ENCODE data around the gene H1-8.

H1-8 gene

GRCh38 chr3:129528589-129529100 is 14.3 kb upstream of the H1-8 start, which contains the start of gene RHO:
Gene RHO, plus strand, starts transcription at chr3:129528639. Its CDS starts 95 bp downstream, at chr3:129528734.
- no peaks in the 10 kb centered on the region for H3K79me2 ChIP-seq (ENCODE audit: insufficient read depth, low read length)
- no peaks in the 10 kb centered on the region for H3K36me3 ChIP-seq (ENCODE audit: low read length)
- no peaks in the 10 kb centered on the region for H4K20me1 ChIP-seq (ENCODE audit: low read depth, low read length)
- H3K9ac ChIP-seq (ENCODE audit: low read length): no peak within 1 kb of the TSS
- no peaks in the 10 kb centered on the region for H3K9me2 ChIP-seq (replicated peaks; ENCODE audit: insufficient read depth, low read length)
- TF ChIP-seq, protein P1, sequence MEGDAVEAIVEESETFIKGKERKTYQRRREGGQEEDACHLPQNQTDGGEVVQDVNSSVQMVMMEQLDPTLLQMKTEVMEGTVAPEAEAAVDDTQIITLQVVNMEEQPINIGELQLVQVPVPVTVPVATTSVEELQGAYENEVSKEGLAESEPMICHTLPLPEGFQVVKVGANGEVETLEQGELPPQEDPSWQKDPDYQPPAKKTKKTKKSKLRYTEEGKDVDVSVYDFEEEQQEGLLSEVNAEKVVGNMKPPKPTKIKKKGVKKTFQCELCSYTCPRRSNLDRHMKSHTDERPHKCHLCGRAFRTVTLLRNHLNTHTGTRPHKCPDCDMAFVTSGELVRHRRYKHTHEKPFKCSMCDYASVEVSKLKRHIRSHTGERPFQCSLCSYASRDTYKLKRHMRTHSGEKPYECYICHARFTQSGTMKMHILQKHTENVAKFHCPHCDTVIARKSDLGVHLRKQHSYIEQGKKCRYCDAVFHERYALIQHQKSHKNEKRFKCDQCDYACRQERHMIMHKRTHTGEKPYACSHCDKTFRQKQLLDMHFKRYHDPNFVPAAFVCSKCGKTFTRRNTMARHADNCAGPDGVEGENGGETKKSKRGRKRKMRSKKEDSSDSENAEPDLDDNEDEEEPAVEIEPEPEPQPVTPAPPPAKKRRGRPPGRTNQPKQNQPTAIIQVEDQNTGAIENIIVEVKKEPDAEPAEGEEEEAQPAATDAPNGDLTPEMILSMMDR (IDR thresholded peaks at IDR 0.05; ENCODE audit: insufficient read depth, low read length, poor library complexity, severe bottlenecking): no peak
- no peak for TF ChIP-seq EZH2phosphoT487 (conservative IDR thresholded peaks at IDR 0.05; ENCODE audit: low read length)
- no peak within 1 kb of the TSS for H3K4me2 ChIP-seq (ENCODE audit: low read depth, low read length, poor library complexity, severe bottlenecking)
- no peak within 1 kb of the TSS for H3K4me3 ChIP-seq (ENCODE audit: insufficient read depth, low read length, poor library complexity, severe bottlenecking)
- H3F3A ChIP-seq (ENCODE audit: insufficient read depth): no peaks in the 10 kb centered on the region
- no peaks in the 10 kb centered on the region for H3K27me3 ChIP-seq (ENCODE audit: low read length)
- H3K9me3 ChIP-seq (ENCODE audit: insufficient read depth, low read length): no peaks in the 10 kb centered on the region
- no peak within 1 kb of the TSS for H3K27ac ChIP-seq (ENCODE audit: low read depth, low read length)
- H2AFZ ChIP-seq (ENCODE audit: low read depth, low read length, severe bottlenecking): no peak within 1 kb of the TSS

- no peak overlapping the region for H3K4me3 ChIP-seq (ENCODE audit: insufficient read depth, low read length, poor library complexity, severe bottlenecking)
- no peaks in the 10 kb centered on the region for H3K9me2 ChIP-seq (replicated peaks; ENCODE audit: insufficient read depth, low read length)
- H3K27me3 ChIP-seq (ENCODE audit: low read length): no peaks in the 10 kb centered on the region
- no peak overlapping the region for H2AFZ ChIP-seq (ENCODE audit: low read depth, low read length, severe bottlenecking)
- H3K9ac ChIP-seq (ENCODE audit: low read length): no peak overlapping the region
- H3K79me2 ChIP-seq (ENCODE audit: insufficient read depth, low read length): no peaks in the 10 kb centered on the region
- no peaks in the 10 kb centered on the region for H3K36me3 ChIP-seq (ENCODE audit: low read length)
- H3K27ac ChIP-seq (ENCODE audit: low read depth, low read length): no peak overlapping the region
- no peaks in the 10 kb centered on the region for H4K20me1 ChIP-seq (ENCODE audit: low read depth, low read length)
- no peak overlapping the region for H3K4me2 ChIP-seq (ENCODE audit: low read depth, low read length, poor library complexity, severe bottlenecking)
- no peak for TF ChIP-seq EZH2phosphoT487 (conservative IDR thresholded peaks at IDR 0.05; ENCODE audit: low read length)
- TF ChIP-seq, protein P1 (IDR thresholded peaks at IDR 0.05; ENCODE audit: insufficient read depth, low read length, poor library complexity, severe bottlenecking): no peak
- H3F3A ChIP-seq (ENCODE audit: insufficient read depth): no peaks in the 10 kb centered on the region
- H3K9me3 ChIP-seq (ENCODE audit: insufficient read depth, low read length): no peaks in the 10 kb centered on the region
Observed at GRCh38 chr3:129529436-129530210, 13.4 kb upstream of the H1-8 start.

DNA sequence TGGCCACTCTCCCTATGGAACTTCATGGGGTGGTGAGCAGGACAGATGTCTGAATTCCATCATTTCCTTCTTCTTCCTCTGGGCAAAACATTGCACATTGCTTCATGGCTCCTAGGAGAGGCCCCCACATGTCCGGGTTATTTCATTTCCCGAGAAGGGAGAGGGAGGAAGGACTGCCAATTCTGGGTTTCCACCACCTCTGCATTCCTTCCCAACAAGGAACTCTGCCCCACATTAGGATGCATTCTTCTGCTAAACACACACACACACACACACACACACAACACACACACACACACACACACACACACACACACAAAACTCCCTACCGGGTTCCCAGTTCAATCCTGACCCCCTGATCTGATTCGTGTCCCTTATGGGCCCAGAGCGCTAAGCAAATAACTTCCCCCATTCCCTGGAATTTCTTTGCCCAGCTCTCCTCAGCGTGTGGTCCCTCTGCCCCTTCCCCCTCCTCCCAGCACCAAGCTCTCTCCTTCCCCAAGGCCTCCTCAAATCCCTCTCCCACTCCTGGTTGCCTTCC is 12.7 kb upstream of the H1-8 start:
- no peaks in the 10 kb centered on the region for H3K36me3 ChIP-seq (ENCODE audit: low read length)
- no peak overlapping the region for H3K9ac ChIP-seq (ENCODE audit: low read length)
- TF ChIP-seq EZH2phosphoT487 (conservative IDR thresholded peaks at IDR 0.05; ENCODE audit: low read length): no peak
- TF ChIP-seq, protein P1 (IDR thresholded peaks at IDR 0.05; ENCODE audit: insufficient read depth, low read length, poor library complexity, severe bottlenecking): no peak
- H3F3A ChIP-seq (ENCODE audit: insufficient read depth): no peaks in the 10 kb centered on the region
- H3K79me2 ChIP-seq (ENCODE audit: insufficient read depth, low read length): no peaks in the 10 kb centered on the region
- no peaks in the 10 kb centered on the region for H3K27me3 ChIP-seq (ENCODE audit: low read length)
- no peak overlapping the region for H2AFZ ChIP-seq (ENCODE audit: low read depth, low read length, severe bottlenecking)
- H3K4me3 ChIP-seq (ENCODE audit: insufficient read depth, low read length, poor library complexity, severe bottlenecking): no peak overlapping the region
- H4K20me1 ChIP-seq (ENCODE audit: low read depth, low read length): no peaks in the 10 kb centered on the region
- no peak overlapping the region for H3K4me2 ChIP-seq (ENCODE audit: low read depth, low read length, poor library complexity, severe bottlenecking)
- no peak overlapping the region for H3K27ac ChIP-seq (ENCODE audit: low read depth, low read length)
- no peaks in the 10 kb centered on the region for H3K9me2 ChIP-seq (replicated peaks; ENCODE audit: insufficient read depth, low read length)
- H3K9me3 ChIP-seq (ENCODE audit: insufficient read depth, low read length): no peaks in the 10 kb centered on the region

Measured in SU-DHL-6 (cell line).